SIG-M5 (cell line): ENCODE data around the gene LGALS7.
"Not testable (repeated sequence)": the region's sequence is repeated elsewhere in the genome, so short reads cannot be mapped to it uniquely, and the experiment has no call there.

ENCODE experiments used
- DNase-seq: peaks from one replicate; lab custom pipeline; 2025; lab: John Stamatoyannopoulos, UW

Gene LGALS7

GRCh38 chr19:38799104-38799503 lies 25.8 kb upstream of the LGALS7 start:
- no peak for DNase-seq

GRCh38 chr19:38797781-38798180 lies 24.5 kb upstream of the LGALS7 start:
- DNase-seq, result not testable (repeated sequence)

- no peak for DNase-seq
These were observed 22.8 kb upstream of the LGALS7 start for GRCh38 chr19:38796154-38796553.

GRCh38 chr19:38795549-38795948 lies 22.2 kb upstream of the LGALS7 start:
- no peak for DNase-seq

- no peak for DNase-seq
These were observed 20.4 kb upstream of the LGALS7 start for GRCh38 chr19:38793671-38794070.

- no peak for DNase-seq
These were observed 19.9 kb upstream of the LGALS7 start for GRCh38 chr19:38793177-38793576.

- no peak for DNase-seq
These were observed 19.2 kb upstream of the LGALS7 start for GRCh38 chr19:38792250-38793111.

- DNase-seq, result not testable (repeated sequence)
These were observed 18.2 kb upstream of the LGALS7 start for GRCh38 chr19:38791451-38792064.

GRCh38 chr19:38790507-38791403 lies 17.4 kb upstream of the LGALS7 start:
- not testable (repeated sequence) for DNase-seq

- no peak for DNase-seq
These were observed 15.3 kb upstream of the LGALS7 start, which contains the start of gene LGALS7B for GRCh38 chr19:38788478-38789243. TSS of gene LGALS7B (plus strand) at chr19:38789200. CDS start at chr19:38789227, 27 bp downstream.

GRCh38 chr19:38786572-38787265 lies 13.4 kb upstream of the LGALS7 start:
- no peak for DNase-seq

- not testable (repeated sequence) for DNase-seq
These were observed 12.7 kb upstream of the LGALS7 start for GRCh38 chr19:38786061-38786460.

GRCh38 chr19:38785187-38785699 lies 11.9 kb upstream of the LGALS7 start:
- DNase-seq, result no peak

GRCh38 chr19:38784224-38784623 lies 10.9 kb upstream of the LGALS7 start:
- no peak for DNase-seq

GRCh38 chr19:38782212-38782611 lies 8.9 kb upstream of the LGALS7 start:
- not testable (repeated sequence) for DNase-seq

- no peak for DNase-seq
These were observed 7.7 kb upstream of the LGALS7 start for GRCh38 chr19:38781058-38781457.

- DNase-seq, result no peak
These were observed 7.1 kb upstream of the LGALS7 start for GRCh38 chr19:38780443-38780842.

- no peak for DNase-seq
These were observed 5.4 kb upstream of the LGALS7 start for GRCh38 chr19:38778733-38779132.

GRCh38 chr19:38774181-38774950 lies 1.0 kb upstream of the LGALS7 start:
- no peak for DNase-seq

- not testable (repeated sequence) for DNase-seq
These were observed 1.7 kb downstream of the LGALS7 start for GRCh38 chr19:38771569-38771968.
